ENCODE measurements around the gene TDRD10. TPM values are rescaled to one million over a fixed set of nuclear protein-coding genes. Genes with fewer than 3 reads are reported as not detected.

TDRD10 gene
- polyA plus RNA-seq, 2 of the 4 experiments (the other 2 are of a cell fraction), result 0.04 TPM; not detected in 1

GRCh38 chr1:154552036-154552435 lies 50.0 kb downstream of the TDRD10 start:
- H3K4me3 ChIP-seq, result no peak overlapping the region
- no peak overlapping the region for H3K27ac ChIP-seq
- ChIA-PET CTCF (interaction anchor here (0.7 to 3.3 kb wide), 4 partner anchors 20 to 330 kb away, joined by 3 to 20 read pairs (median 4); no protein-coding TSS in a partner anchor), POLR2A (no interaction called here)
- ATAC-seq (no peak), FAIRE-seq (no peak), DNase-seq (ENCODE audit: low read depth in 1 of 2, low spot score in 1 of 2) (no peak)
- WGBS (ENCODE audit: missing lambda C conversion rate), result 92% methylated on average over 6 of the region's 6 CpGs
- H3K9me3 ChIP-seq, result no peaks in the 10 kb centered on the region
- TF ChIP-seq HDAC2 (IDR thresholded peaks at IDR 0.05) (no peak), BHLHE40 (IDR thresholded peaks at IDR 0.05; ENCODE audit: low read depth, low read length) (no peak)
- H3K4me2 ChIP-seq, result no peak overlapping the region
- peaks cover 30% of the 10 kb centered on the region for H3K4me1 ChIP-seq

DNA sequence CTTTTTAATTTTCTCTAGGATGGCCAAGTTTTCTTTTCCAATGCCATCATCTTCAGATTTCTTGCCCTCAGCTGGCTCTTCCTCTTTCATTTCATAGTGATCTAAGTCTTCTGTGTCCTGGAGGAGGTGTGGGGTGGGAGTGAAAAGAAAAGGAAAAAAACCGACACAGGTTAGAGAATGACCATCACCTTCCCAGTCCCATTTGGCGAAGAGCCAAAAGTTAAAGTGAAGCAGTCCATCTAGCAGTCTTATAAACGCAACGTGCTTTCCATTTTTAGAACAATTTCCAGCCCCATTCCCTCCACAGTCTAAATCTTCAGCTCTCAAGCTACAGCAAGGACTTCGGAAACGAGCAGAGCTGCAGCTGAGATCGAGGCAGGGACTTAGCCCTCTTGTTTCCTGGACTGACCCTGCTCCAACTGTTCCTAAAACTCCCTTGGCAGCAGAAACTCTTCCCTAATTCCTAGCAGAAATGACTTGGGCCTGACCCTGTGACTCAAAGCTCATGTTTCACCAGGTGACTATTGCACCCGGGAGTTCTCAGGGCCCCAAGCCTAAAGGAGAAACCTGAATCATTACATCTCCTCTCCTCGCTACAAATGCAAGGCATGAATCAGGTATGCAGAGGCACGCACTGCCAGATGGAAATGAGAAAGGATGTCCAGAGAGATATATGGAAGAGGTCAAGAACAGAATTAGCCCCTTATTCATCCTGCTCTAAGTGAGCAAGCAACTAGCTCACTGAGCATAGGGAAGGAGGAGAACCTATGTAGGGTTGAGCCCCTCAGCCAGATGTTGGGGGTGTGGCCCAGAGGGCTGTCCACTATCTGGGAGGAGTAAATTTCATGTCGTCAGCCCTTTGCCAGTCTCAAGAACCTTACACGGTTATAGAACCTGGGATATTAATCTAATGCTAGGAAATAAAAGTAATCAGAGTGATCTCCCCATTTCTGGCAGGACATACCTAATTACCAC lies 51.3 kb downstream of the TDRD10 start:
- CTCF ChIA-PET, result interaction anchor here (0.7 to 3.7 kb wide), 12 partner anchors 7 to 507 kb away, joined by 3 to 24 read pairs (median 3); no protein-coding TSS in a partner anchor
- Histone ChIP-seq H3K4me2 (no peak overlapping the region), H3K4me1 (peaks cover 25% of the 10 kb centered on the region), H3K9me3 (no peaks in the 10 kb centered on the region), H3K4me3 (no peak overlapping the region), H3K27ac (no peak overlapping the region)
- 82% methylated on average over 12 of the region's 12 CpGs for WGBS (ENCODE audit: missing lambda C conversion rate)
- FAIRE-seq (no peak), DNase-seq (ENCODE audit: low read depth in 1 of 2, low spot score in 1 of 2) (no peak), ATAC-seq (no peak)
- no peak for TF ChIP-seq HOXB13 (CRISPR knock-in tag; IDR thresholded peaks at IDR 0.05; ENCODE audit: low read depth)
- TF ChIP-seq E2F6 (IDR thresholded peaks at IDR 0.05; ENCODE audit: borderline replicate concordance, low read depth), result no peak
- TF ChIP-seq HMGXB4 (CRISPR knock-in tag; IDR thresholded peaks at IDR 0.05; ENCODE audit: borderline replicate concordance), result no peak
- TF ChIP-seq NPAS2 (CRISPR knock-in tag; IDR thresholded peaks at IDR 0.05; ENCODE audit: borderline replicate concordance), result no peak
- TF ChIP-seq MAFK (IDR thresholded peaks at IDR 0.05; ENCODE audit: partially characterized antibody), result no peak
- no peak for TF ChIP-seq RAD21 (conservative IDR thresholded peaks at IDR 0.05 in 1 of 2, IDR thresholded peaks at IDR 0.05 in 1 of 2)
- TF ChIP-seq SREBF2 (IDR thresholded peaks at IDR 0.05), result no peak
- TF ChIP-seq, protein P1, sequence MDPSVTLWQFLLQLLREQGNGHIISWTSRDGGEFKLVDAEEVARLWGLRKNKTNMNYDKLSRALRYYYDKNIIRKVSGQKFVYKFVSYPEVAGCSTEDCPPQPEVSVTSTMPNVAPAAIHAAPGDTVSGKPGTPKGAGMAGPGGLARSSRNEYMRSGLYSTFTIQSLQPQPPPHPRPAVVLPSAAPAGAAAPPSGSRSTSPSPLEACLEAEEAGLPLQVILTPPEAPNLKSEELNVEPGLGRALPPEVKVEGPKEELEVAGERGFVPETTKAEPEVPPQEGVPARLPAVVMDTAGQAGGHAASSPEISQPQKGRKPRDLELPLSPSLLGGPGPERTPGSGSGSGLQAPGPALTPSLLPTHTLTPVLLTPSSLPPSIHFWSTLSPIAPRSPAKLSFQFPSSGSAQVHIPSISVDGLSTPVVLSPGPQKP (IDR thresholded peaks at IDR 0.05; ENCODE audit: low read depth, low read length), result no peak
- TF ChIP-seq SMC3 (IDR thresholded peaks at IDR 0.05), result no peak
- TF ChIP-seq, protein P2, sequence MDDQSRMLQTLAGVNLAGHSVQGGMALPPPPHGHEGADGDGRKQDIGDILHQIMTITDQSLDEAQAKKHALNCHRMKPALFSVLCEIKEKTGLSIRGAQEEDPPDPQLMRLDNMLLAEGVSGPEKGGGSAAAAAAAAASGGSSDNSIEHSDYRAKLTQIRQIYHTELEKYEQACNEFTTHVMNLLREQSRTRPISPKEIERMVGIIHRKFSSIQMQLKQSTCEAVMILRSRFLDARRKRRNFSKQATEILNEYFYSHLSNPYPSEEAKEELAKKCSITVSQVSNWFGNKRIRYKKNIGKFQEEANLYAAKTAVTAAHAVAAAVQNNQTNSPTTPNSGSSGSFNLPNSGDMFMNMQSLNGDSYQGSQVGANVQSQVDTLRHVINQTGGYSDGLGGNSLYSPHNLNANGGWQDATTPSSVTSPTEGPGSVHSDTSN (IDR thresholded peaks at IDR 0.05), result no peak
- TF ChIP-seq RARB (CRISPR knock-in tag; IDR thresholded peaks at IDR 0.05), result no peak
- no peak for TF ChIP-seq ESRRA (IDR thresholded peaks at IDR 0.05; ENCODE audit: borderline replicate concordance, low read length)
- TF ChIP-seq CEBPB (IDR thresholded peaks at IDR 0.05), result no peak
- TF ChIP-seq HDAC2 (IDR thresholded peaks at IDR 0.05), result no peak
- TF ChIP-seq HES2 (IDR thresholded peaks at IDR 0.05), result no peak
- no peak for TF ChIP-seq CBX8 (IDR thresholded peaks at IDR 0.05)
- TF ChIP-seq RFX5 (IDR thresholded peaks at IDR 0.05), result no peak
- POLR2A ChIA-PET, result no interaction called here

Measured in A549 (cell line).